ENCODE results near the gene MTERF4.

Gene MTERF4

GRCh38 chr2:241088791-241089732, 13.0 kb downstream of the MTERF4 start:
- DNase-seq (ENCODE audit: low read depth in 2 of 2, low spot score in 1 of 2), result no peak

- no peak for DNase-seq (ENCODE audit: low read depth in 2 of 2, low spot score in 1 of 2)
These were observed 13.7 kb downstream of the MTERF4 start for GRCh38 chr2:241088376-241088775.

DNA sequence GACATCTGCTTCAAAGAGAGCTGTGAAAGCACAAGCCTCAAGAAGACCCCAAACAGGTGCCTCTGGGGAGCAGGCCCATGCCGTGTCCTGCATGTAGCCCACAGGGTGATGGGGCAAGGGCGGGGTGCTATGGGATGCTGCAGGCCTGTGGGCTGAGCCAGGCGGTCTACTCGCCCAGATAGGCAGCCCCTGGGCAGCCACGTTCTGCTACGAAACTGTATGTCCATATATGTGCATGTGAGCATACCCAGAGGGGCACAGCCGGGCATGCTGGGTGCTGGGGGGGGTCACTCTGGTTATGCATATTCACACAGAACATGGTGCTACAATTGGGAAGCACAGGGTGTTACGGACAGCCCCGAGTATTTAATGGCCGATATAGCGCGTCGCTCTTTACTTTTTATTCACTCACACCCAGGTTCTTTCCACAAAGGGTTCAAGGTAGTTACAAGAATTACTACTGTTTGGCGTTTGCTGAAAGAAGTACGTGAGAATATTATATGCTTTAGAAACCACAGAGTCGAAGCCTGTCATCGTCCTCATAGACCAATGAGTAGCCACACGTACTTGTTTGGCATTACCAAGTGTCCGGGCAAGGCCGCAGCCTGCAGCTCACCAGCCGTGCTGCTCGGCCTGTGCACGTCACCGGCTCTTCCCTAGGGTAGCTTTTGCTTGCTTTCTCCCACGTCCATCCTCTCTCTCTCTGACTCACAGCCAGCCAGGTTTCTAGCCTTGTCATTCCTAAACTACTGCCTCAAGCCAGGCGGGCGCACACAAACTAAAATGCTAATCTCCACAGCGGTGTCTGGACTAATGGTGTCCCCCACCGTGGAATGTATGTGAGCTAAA, 14.4 kb downstream of the MTERF4 start:
- DNase-seq (ENCODE audit: low read depth in 2 of 2, low spot score in 1 of 2), result no peak

GRCh38 chr2:241084856-241085444, 17.1 kb downstream of the MTERF4 start:
- no peak for DNase-seq (ENCODE audit: low read depth in 2 of 2, low spot score in 1 of 2)

DNA sequence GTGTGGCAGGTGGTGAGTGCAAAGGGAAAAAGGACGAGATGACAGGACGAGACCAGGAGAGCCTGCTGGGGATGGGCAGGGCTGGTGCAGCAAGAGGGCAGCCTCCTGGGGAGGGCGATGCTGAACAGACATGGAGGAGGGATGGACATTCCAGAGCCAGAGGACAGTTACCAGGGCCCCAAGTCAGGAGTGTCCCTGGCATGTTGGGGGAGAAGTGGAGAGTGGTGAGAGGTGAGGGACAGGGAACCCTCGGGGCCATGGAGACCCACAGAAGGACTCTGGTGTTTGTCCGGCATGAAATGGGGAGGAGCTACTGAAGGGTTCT, 19.0 kb downstream of the MTERF4 start:
- DNase-seq (ENCODE audit: low read depth in 2 of 2, low spot score in 1 of 2), result no peak

DNA sequence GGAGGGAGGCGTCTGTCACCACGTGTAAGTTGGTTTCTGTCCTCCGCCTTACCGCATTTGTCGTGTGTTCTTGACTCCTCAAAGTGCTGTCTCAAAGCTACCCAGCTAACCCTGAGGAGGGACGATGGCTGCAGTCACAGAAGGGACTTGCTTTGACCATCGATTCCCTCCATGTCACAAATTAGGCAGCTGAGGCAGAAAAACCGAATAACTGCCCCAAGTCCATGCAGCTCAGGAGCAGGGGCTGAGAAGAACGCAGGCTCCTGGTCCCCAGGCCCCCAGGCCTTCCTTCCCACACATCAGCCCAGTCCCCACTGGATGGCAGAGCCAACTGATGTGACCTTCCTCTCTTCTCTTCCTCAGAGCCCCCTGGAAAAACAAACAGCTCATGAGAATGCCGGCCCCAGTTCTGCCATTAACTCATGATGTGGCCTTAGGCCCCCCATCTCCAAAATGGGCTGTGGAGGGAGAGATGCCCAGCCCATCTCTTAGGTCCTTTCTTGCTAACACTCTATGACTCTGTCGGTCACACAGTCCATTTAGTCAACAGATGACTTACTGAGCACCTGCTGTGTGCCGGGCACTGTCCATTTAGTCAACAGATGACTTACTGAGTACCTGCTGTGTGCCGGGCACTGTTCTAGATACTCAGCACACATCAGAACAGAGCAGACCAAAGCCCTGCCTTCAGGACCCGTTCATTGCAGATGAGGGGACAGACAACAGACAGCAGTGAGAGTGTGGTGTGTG, 19.6 kb downstream of the MTERF4 start:
- DNase-seq (ENCODE audit: low read depth in 2 of 2, low spot score in 1 of 2), result no peak

GRCh38 chr2:241081643-241082340, 20.3 kb downstream of the MTERF4 start:
- DNase-seq (ENCODE audit: low read depth in 2 of 2, low spot score in 1 of 2), result no peak

GRCh38 chr2:241081190-241081642, 20.9 kb downstream of the MTERF4 start:
- DNase-seq (ENCODE audit: low read depth in 2 of 2, low spot score in 1 of 2), result no peak

DNA sequence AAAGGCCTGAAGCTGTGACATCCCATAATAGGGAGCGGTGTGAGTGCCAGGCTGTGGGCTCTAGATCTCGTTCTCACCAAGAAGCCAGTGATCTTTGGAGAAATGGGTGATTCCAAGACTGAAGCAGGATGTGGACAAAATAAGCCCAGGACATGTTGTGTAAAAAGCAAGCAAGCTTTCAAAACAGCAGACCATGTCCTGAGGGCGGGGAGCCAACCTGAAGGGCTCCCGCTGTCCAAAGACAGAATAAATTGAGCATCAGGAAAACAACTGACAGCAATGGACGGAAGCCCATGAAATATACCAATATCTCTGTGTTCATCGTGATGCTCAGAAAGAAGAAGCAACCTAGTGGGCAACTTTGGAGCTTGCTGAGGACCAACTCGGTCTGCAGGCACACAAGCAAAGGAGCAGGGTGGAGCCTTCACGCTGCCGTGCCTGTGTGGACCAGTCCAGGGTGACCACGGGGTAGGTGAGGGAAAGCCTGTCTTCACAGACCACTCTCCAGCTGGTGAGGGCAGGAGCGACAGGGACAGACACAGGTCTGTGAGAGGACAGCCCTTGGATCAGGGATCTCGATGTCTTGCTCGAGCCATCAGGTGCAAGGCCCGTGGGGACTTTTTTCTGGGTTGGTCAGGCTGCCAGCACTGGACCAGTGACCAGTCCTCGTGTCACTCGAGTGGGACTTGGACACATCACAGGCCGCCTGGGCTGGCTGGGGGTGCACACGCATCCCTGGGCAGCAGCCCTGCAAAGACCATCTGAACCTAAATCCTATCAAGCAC, 21.5 kb downstream of the MTERF4 start:
- DNase-seq (ENCODE audit: low read depth in 2 of 2, low spot score in 1 of 2), result no peak

GRCh38 chr2:241074901-241075540, 27.1 kb downstream of the MTERF4 start:
- DNase-seq (ENCODE audit: low read depth in 2 of 2, low spot score in 1 of 2), result no peak

- no peak for DNase-seq (ENCODE audit: low read depth in 2 of 2, low spot score in 1 of 2)
These were observed 27.8 kb downstream of the MTERF4 start for GRCh38 chr2:241074065-241074818.

GRCh38 chr2:241073166-241074064, 28.7 kb downstream of the MTERF4 start:
- DNase-seq (ENCODE audit: low read depth in 2 of 2, low spot score in 1 of 2), result no peak

DNA sequence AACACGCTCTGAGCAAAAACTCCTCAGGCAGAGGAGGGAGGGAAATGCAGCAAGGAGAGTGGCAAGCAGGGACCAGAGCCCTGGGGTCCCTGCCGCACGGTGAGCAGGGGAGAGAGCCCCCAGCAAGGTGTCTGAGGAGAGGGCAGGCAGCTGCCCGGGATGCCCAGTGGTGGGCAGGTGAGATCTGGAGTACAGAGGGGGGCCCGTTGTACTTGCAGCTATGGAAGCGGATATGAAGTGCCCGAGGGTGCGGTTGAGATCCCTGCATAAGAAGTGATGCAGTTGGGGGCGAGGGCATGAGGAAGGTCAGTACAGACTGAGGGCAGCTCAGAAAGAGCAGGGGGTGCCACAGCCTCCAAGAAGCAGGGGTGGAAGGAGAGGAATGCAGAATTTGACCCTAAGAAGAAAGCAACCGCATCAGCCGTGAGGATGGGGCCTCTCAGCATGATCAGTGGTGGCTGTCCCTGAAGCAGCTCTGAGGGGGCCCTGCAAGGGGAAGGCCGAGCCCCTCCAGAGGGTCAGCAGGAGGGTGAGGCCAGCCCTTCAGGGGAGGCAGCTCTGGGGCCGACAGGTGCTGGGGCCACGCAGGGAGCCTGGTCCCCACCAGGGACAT, 29.4 kb downstream of the MTERF4 start:
- DNase-seq (ENCODE audit: low read depth in 2 of 2, low spot score in 1 of 2), result no peak

- no peak for DNase-seq (ENCODE audit: low read depth in 2 of 2, low spot score in 1 of 2)
These were observed 29.9 kb downstream of the MTERF4 start for GRCh38 chr2:241072151-241072550.

GRCh38 chr2:241071677-241072111, 30.4 kb downstream of the MTERF4 start:
- DNase-seq (ENCODE audit: low read depth in 2 of 2, low spot score in 1 of 2), result no peak

- DNase-seq (ENCODE audit: low read depth in 2 of 2, low spot score in 1 of 2), result no peak
These were observed 31.0 kb downstream of the MTERF4 start for GRCh38 chr2:241070811-241071676.
